Body of pancreas (tissue), 4 donors: Measurements from ENCODE around the gene MROH9. TPM values are rescaled to one million over a fixed set of nuclear protein-coding genes. Genes with fewer than 3 reads are reported as not detected.

Source experiments
- ATAC-seq: fragments of 150-250 bp; one replicate; pipeline ENCODE4 v1.9.1; 2016
- DNase-seq, 4 donors: peaks; one replicate each; pipeline ENCODE4 v3.0.0-alpha.2; 2019
- H3K27ac ChIP-seq, 4 donors: fragments of 200-600 bp; sonication (generic); 1 replicate in 3 of 4; 2 replicates in 1 of 4; pipeline versions ENCODE4 v1.5.1 to v1.6.1; 2016 to 2019; ENCODE audit warnings: mild to moderate bottlenecking in 1 of 4, mixed read lengths in 1 of 4, moderate library complexity in 1 of 4
- H3K27me3 ChIP-seq, 2 donors: fragments of 200-600 bp; sonication (generic); one replicate each; pipeline ENCODE4 v1.6.0; 2016; ENCODE audit warnings: mild to moderate bottlenecking in 1 of 2
- H3K36me3 ChIP-seq, 2 donors: fragments of 200-600 bp; sonication (generic); replicated peaks in 1 of 2; 2 replicates each; pipeline ENCODE4 v1.5.1; 2016; ENCODE audit warnings: low read depth in 2 of 2; ENCODE audit not compliant: insufficient read depth in 1 of 2
- H3K4me1 ChIP-seq: fragments of 200-600 bp; sonication (generic); one replicate; pipeline ENCODE4 v1.6.0; 2016
- H3K4me3 ChIP-seq, 2 donors: fragments of 200-600 bp; sonication (generic); 1 replicate in 1 of 2; 2 replicates in 1 of 2; pipeline ENCODE4 v1.5.1; 2016 to 2019
- H3K9me3 ChIP-seq, 3 donors: fragments of 200-600 bp; sonication (generic); 1 replicate in 2 of 3; 2 replicates in 1 of 3; pipeline ENCODE4 v1.5.1; 2016
- POLR2A ChIP-seq, 3 donors: fragments of 450-650 bp; IDR thresholded peaks; one replicate each; pipeline ENCODE4 v1.6.1; 2016; ENCODE audit warnings: antibody characterized with exemption in 3 of 3, mild to moderate bottlenecking in 2 of 3
- WGBS, 2 donors: methylation state at CpG; one replicate each; pipeline ENCODE4 v1.1.5; 2017; 5-methylcytosine and 5-hydroxymethylcytosine counted together
- intact Hi-C: fragments of 100-400 bp; cut with DNase I; formaldehyde crosslinking; loops from one replicate; pipeline ENCODE4 v1.15.1; 2023
- total RNA-seq, 2 donors: library from RNA; depleted of rRNA; stranded (reverse); fragments of >200 nt; gene quantifications; one replicate each; pipeline ENCODE4 v1.1.0, GENCODE V29; 2016
- TF ChIP-seq, protein P1 (sequence below), 7 experiments: fragments of 450-650 bp in 4 of 7; fragments of 200-600 bp in 3 of 7; sonication (generic) in 3 of 7; IDR thresholded peaks; one replicate each; pipeline ENCODE4 v1.5.1; 2016 to 2019; ENCODE audit warnings: antibody characterized with exemption in 7 of 7

MROH9 gene
- total RNA-seq, 2 donors from 2014 or later = not detected

DNA sequence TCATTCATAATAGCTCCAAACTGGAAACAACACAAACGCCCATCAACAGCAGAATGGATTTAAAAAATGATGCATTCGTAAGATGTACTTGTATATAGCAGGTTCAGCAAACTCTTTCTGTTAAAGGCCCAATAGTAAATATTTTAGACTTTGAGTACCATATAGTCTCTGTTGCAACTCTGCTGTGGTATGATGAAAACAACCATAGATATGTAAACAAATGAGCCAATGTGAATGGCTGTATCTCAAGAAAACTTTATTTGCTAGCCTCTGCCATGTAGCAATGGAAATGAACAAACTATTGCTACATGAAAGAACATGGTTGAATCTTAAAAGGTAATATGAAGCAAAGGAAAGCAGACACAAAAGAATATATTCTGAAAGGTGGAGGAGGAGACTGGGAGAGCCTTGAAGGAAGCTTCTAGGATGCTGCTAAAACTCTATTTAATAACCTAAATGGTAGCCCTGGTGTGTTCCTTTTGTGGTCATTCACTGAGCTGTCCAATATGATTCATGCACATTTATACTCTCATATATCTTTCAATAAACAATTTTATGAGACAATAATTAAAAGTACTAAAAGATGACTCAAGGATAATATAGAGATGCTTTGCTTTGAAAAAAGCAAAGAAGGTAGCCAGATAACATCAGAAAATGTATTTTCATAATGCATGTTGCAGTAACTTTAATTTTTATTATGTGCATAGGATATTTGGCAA, 126.2 kb downstream of the MROH9 start:
- ATAC-seq = no peak
- Histone ChIP-seq H3K27me3 (no peaks in the 10 kb centered on the region), H3K4me1 (no peaks in the 10 kb centered on the region), H3K4me3 (no peak overlapping the region), H3K36me3 (no peaks in the 10 kb centered on the region), H3K27ac (no peak overlapping the region), H3K9me3 (no peaks in the 10 kb centered on the region)
- 54 to 58% methylated on average over 2 of the region's 2 CpGs for WGBS, 2 donors
- intact Hi-C loops = no loop called here
- no peak for DNase-seq
- TF ChIP-seq, protein P1, sequence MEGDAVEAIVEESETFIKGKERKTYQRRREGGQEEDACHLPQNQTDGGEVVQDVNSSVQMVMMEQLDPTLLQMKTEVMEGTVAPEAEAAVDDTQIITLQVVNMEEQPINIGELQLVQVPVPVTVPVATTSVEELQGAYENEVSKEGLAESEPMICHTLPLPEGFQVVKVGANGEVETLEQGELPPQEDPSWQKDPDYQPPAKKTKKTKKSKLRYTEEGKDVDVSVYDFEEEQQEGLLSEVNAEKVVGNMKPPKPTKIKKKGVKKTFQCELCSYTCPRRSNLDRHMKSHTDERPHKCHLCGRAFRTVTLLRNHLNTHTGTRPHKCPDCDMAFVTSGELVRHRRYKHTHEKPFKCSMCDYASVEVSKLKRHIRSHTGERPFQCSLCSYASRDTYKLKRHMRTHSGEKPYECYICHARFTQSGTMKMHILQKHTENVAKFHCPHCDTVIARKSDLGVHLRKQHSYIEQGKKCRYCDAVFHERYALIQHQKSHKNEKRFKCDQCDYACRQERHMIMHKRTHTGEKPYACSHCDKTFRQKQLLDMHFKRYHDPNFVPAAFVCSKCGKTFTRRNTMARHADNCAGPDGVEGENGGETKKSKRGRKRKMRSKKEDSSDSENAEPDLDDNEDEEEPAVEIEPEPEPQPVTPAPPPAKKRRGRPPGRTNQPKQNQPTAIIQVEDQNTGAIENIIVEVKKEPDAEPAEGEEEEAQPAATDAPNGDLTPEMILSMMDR (IDR thresholded peaks at IDR 0.05) = no peak
- no peak for TF ChIP-seq POLR2A (IDR thresholded peaks at IDR 0.05)

DNA sequence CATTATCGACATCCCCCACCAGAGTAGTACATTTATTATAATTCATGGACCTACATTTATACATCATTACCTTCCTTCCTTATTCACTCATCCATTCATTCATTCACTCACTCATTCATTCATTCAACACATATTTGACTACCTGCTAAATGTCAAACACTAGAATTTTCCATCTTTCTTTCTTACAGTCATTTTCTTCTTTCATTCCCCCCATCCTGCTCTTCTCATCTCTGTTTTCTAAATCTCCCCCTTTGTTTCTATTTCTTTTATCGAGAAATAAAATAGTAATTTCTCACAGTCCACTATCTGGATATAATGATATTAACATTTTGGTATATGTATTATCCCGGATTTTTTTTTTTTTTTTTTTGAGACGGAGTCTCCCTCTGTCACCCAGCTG, 127.6 kb downstream of the MROH9 start:
- no peak overlapping the region for H3K27ac ChIP-seq
- H3K27me3 ChIP-seq = no peaks in the 10 kb centered on the region
- intact Hi-C loops = no loop called here
- ATAC-seq (no peak), DNase-seq (no peak)
- H3K4me3 ChIP-seq = no peak overlapping the region
- no peaks in the 10 kb centered on the region for H3K36me3 ChIP-seq
- TF ChIP-seq POLR2A (IDR thresholded peaks at IDR 0.05) = no peak
- TF ChIP-seq, protein P1 (IDR thresholded peaks at IDR 0.05) = no peak
- H3K9me3 ChIP-seq = no peaks in the 10 kb centered on the region
- 61 to 77% methylated on average over 4 of the region's 4 CpGs for WGBS, 2 donors
- no peaks in the 10 kb centered on the region for H3K4me1 ChIP-seq

DNA sequence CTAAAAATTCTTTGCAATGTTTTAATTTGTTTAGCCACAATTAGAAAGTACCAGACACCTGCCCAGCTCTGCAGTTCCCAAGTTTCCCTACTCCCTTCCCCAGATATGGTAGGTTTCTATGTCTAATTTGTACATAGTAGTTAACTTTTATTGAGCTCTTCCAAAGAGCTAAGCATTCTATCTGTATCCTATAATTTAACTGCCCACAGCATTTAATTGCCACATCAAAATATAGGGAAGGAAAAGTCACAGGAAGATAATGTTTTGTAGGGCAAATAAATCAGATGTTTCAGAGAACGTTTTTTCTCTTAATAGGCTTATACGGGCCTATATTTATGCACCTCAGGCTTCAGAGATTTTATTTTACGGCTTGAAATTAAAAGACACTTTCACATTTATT, 139.7 kb downstream of the MROH9 start:
- no peak for DNase-seq
- Histone ChIP-seq H3K36me3 (no peaks in the 10 kb centered on the region), H3K4me1 (no peaks in the 10 kb centered on the region), H3K4me3 (no peak overlapping the region), H3K9me3 (no peaks in the 10 kb centered on the region), H3K27me3 (no peaks in the 10 kb centered on the region), H3K27ac (no peak overlapping the region)
- WGBS, 2 donors = 57 to 68% methylated on average over 3 of the region's 3 CpGs
- intact Hi-C loops = no loop called here
- no peak for ATAC-seq
- TF ChIP-seq POLR2A (IDR thresholded peaks at IDR 0.05) = no peak
- TF ChIP-seq, protein P1 (IDR thresholded peaks at IDR 0.05) = no peak

DNA sequence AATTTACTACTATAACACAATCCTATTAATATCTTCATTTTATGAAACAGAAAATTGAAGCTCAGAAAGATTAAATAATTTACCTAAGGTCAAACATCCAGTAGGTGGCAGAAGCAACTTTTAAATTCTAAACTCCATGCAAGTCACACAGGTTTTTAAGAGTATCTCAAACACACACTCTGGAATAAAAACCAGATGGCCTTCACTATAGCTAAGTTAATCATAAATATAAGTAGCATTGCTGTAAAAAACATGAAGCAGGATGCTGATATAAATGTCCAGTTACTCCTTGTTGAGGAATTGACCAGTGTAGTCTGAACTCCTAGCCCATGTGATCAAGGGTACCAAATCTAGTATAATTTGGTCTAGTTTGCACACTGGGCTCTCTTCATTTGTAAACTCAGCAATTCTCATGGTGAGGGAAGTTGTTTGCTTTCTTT, 146.0 kb downstream of the MROH9 start:
- peak; percentile 60 for ATAC-seq
- H3K4me1 ChIP-seq = peaks cover 17% of the 10 kb centered on the region
- no peak for DNase-seq
- H3K27ac ChIP-seq = peak overlapping the region in 2 of 4 donors; percentile 11 to 25
- TF ChIP-seq, protein P1 (IDR thresholded peaks at IDR 0.05) = peak; percentile 10 to 61 (median 48)
- TF ChIP-seq POLR2A (IDR thresholded peaks at IDR 0.05) = no peak
- H3K4me3 ChIP-seq = no peak overlapping the region
- intact Hi-C loops = no loop called here
- no peaks in the 10 kb centered on the region for H3K9me3 ChIP-seq
- H3K36me3 ChIP-seq = no peaks in the 10 kb centered on the region
- no peaks in the 10 kb centered on the region for H3K27me3 ChIP-seq

DNA sequence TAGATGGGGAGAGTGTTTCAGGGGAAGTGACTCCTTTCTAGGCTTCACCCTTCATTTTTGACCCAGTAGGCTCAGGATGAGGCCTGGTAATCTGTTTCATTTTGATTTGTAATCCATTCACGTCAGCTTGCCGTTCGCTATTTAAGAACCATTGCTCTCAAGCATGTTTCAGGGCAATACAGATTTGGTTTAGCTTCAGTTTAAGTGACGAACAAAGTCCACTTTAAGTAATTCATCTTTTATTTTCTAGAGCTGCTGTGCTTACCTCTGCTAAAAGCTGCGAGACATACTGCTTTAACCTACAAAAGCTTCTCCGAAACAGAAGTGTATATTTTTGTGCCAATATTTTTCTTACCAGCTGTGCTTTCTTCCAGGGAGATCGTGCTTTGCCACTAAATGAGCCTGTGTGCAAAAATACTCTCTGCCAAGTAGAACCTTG, 146.4 kb downstream of the MROH9 start:
- intact Hi-C loops = no loop called here
- 57 to 61% methylated on average over 7 of the region's 7 CpGs for WGBS, 2 donors

More for the DNA sequence above, 146.4 kb downstream of the MROH9 start:
- DNase-seq = no peak
- Histone ChIP-seq H3K27me3 (no peaks in the 10 kb centered on the region), H3K4me3 (no peak overlapping the region), H3K9me3 (no peaks in the 10 kb centered on the region), H3K27ac (peak overlapping the region in 2 of 4 donors; percentile 11 to 25), H3K36me3 (no peaks in the 10 kb centered on the region), H3K4me1 (peaks cover 17% of the 10 kb centered on the region)
- ATAC-seq = no peak
- TF ChIP-seq POLR2A (IDR thresholded peaks at IDR 0.05) = no peak
- TF ChIP-seq, protein P1 (IDR thresholded peaks at IDR 0.05) = no peak
